MM.1S (cell line): ENCODE data around the gene SLC16A10.

ENCODE experiments used
- DNase-seq: peaks from one replicate; pipeline ENCODE4 v3.0.0-alpha.2; 2015
- H2AFZ ChIP-seq: fragments of 300-600 bp; sonication (generic); 2 replicates; pipeline ENCODE4 v1.6.0; 2016; ENCODE audit warnings: antibody characterized with exemption, low read length
- H3F3A ChIP-seq: fragments of 300-600 bp; sonication (generic); 2 replicates; pipeline ENCODE4 v1.6.1; 2016; ENCODE audit warnings: mild to moderate bottlenecking, antibody characterized with exemption, low read length, moderate library complexity, mixed read lengths; ENCODE audit not compliant: insufficient read depth
- H3K27ac ChIP-seq: fragments of 300-600 bp; sonication (generic); 2 replicates; pipeline ENCODE4 v1.5.1; 2016; ENCODE audit warnings: mild to moderate bottlenecking, low read length
- H3K27me3 ChIP-seq: fragments of 300-600 bp; sonication (generic); replicated peaks from 2 replicates; pipeline ENCODE4 v1.6.0; 2016; ENCODE audit warnings: low read length; ENCODE audit not compliant: insufficient read depth
- H3K36me3 ChIP-seq: fragments of 300-600 bp; sonication (generic); replicated peaks from 2 replicates; pipeline ENCODE4 v1.6.1; 2016; ENCODE audit warnings: mild to moderate bottlenecking, low read length, mixed read lengths; ENCODE audit not compliant: insufficient read depth
- H3K4me1 ChIP-seq: fragments of 300-600 bp; sonication (generic); 2 replicates; pipeline ENCODE4 v1.6.1; 2016; ENCODE audit warnings: low read length, mixed read lengths
- H3K4me2 ChIP-seq: fragments of 300-600 bp; sonication (generic); 2 replicates; pipeline ENCODE4 v1.6.0; 2016; ENCODE audit warnings: low read depth, low read length
- H3K4me3 ChIP-seq: fragments of 300-600 bp; sonication (generic); 2 replicates; pipeline ENCODE4 v1.5.1; 2016; ENCODE audit warnings: low read length, mixed read lengths
- H3K79me2 ChIP-seq: fragments of 300-600 bp; sonication (generic); 2 replicates; pipeline ENCODE4 v1.6.1; 2016; ENCODE audit warnings: mixed run types, low read length, mixed read lengths
- H3K9ac ChIP-seq: fragments of 300-600 bp; sonication (generic); 2 replicates; pipeline ENCODE4 v1.6.1; 2016; ENCODE audit warnings: low read length, mixed read lengths
- H3K9me2 ChIP-seq: fragments of 300-600 bp; sonication (generic); replicated peaks from 2 replicates; pipeline ENCODE4 v1.6.1; 2016; ENCODE audit warnings: mild to moderate bottlenecking, low read length, mixed read lengths; ENCODE audit not compliant: insufficient read depth
- H3K9me3 ChIP-seq: fragments of 300-600 bp; sonication (generic); replicated peaks from 2 replicates; pipeline ENCODE4 v1.6.1; 2016; ENCODE audit warnings: mild to moderate bottlenecking, low read length, mixed read lengths; ENCODE audit not compliant: insufficient read depth
- H4K20me1 ChIP-seq: fragments of 300-600 bp; sonication (generic); 2 replicates; pipeline ENCODE4 v1.6.1; 2016; ENCODE audit warnings: mild to moderate bottlenecking, low read length, moderate library complexity, mixed read lengths; ENCODE audit not compliant: insufficient read depth
- CTCF ChIP-seq: fragments of 300-600 bp; sonication (generic); IDR thresholded peaks from 2 replicates; pipeline ENCODE4 v1.5.1; 2016; ENCODE audit warnings: antibody characterized with exemption, low read length, mixed read lengths
- EZH2 ChIP-seq: fragments of 300-600 bp; sonication (generic); optimal IDR thresholded peaks from 2 replicates; pipeline ENCODE3; 2017; ENCODE audit warnings: low read depth, mild to moderate bottlenecking, antibody characterized with exemption, low read length, mixed read lengths
- EZH2phosphoT487 ChIP-seq: fragments of 300-600 bp; sonication (generic); IDR thresholded peaks from 2 replicates; pipeline ENCODE4 v1.6.1; 2018; ENCODE audit warnings: antibody characterized with exemption, low read length

Gene SLC16A10

DNA sequence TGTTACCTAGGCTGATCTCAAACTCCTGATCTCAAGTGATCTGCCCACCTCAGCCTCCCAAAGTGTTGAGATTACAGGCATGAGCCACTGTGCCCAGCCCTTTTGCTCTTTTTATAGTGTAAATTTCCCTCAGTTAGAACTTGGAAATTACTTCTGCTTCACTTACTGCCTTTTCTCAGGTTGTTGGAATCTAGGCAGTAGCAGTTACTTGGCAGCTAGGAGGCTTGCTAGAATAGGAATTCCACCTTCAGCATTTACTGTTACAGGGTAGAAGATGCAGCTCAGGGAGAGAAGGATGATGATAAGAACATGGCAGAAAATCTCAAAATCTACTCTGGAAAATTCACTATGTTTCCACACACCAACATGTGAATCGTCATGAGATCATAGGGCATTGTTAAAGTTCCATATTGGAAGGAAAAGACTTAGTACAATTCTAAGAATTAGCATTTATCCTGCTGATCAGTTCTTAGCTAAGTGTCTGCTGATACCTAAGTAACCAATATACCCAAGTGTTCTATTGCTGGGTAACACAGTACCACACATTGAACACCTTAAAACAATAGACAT, 182.2 kb downstream of the SLC16A10 start:
- no peaks in the 10 kb centered on the region for H3K4me1 ChIP-seq
- H3K9me2 ChIP-seq, result no peaks in the 10 kb centered on the region
- no peak overlapping the region for H3K27ac ChIP-seq
- H3K4me3 ChIP-seq, result no peak overlapping the region
- 0 out of 2 replicates have a peak, but pooled peaks cover 3% of the 10 kb centered on the region for H3K79me2 ChIP-seq
- no peak for DNase-seq
- H3K9ac ChIP-seq, result no peak overlapping the region
- H2AFZ ChIP-seq, result no peak overlapping the region
- TF ChIP-seq EZH2 (no peak), EZH2phosphoT487 (no peak), CTCF (no peak)
- H4K20me1 ChIP-seq, result no peaks in the 10 kb centered on the region
- no peaks in the 10 kb centered on the region; the same call in 1 of the 2 replicates for H3K36me3 ChIP-seq
- no peaks in the 10 kb centered on the region for H3F3A ChIP-seq
- H3K27me3 ChIP-seq, result no peaks in the 10 kb centered on the region
- no peaks in the 10 kb centered on the region for H3K9me3 ChIP-seq
- no peak overlapping the region for H3K4me2 ChIP-seq

- Histone ChIP-seq H3K9me2 (no peaks in the 10 kb centered on the region), H3K4me2 (no peak overlapping the region), H3K36me3 (no peaks in the 10 kb centered on the region; the same call in 1 of the 2 replicates), H3F3A (no peaks in the 10 kb centered on the region), H3K9ac (no peak overlapping the region), H3K27me3 (no peaks in the 10 kb centered on the region), H3K79me2 (0 out of 2 replicates have a peak, but pooled peaks cover 3% of the 10 kb centered on the region), H2AFZ (no peak overlapping the region), H3K4me3 (no peak overlapping the region), H4K20me1 (no peaks in the 10 kb centered on the region), H3K27ac (no peak overlapping the region), H3K4me1 (no peaks in the 10 kb centered on the region), H3K9me3 (no peaks in the 10 kb centered on the region)
- no peak for DNase-seq
- no peak for TF ChIP-seq EZH2
- no peak for TF ChIP-seq EZH2phosphoT487
- no peak for TF ChIP-seq CTCF
Measured at GRCh38 chr6:111270121-111270520, 182.8 kb downstream of the SLC16A10 start.

- DNase-seq, result no peak
- no peaks in the 10 kb centered on the region for H3K36me3 ChIP-seq
Measured at GRCh38 chr6:111274593-111275217, 187.4 kb downstream of the SLC16A10 start.

More at GRCh38 chr6:111274593-111275217, 187.4 kb downstream of the SLC16A10 start:
- H3K4me2 ChIP-seq, result no peak overlapping the region
- H3K4me3 ChIP-seq, result no peak overlapping the region
- H3K27ac ChIP-seq, result no peak overlapping the region
- no peaks in the 10 kb centered on the region for H4K20me1 ChIP-seq
- H3K79me2 ChIP-seq, result 0 out of 2 replicates have a peak, but pooled peaks cover 2% of the 10 kb centered on the region
- TF ChIP-seq EZH2phosphoT487, result no peak
- TF ChIP-seq EZH2, result no peak
- TF ChIP-seq CTCF, result no peak
- H3K4me1 ChIP-seq, result no peaks in the 10 kb centered on the region
- H3F3A ChIP-seq, result no peaks in the 10 kb centered on the region
- H3K9me3 ChIP-seq, result no peaks in the 10 kb centered on the region
- no peak overlapping the region for H3K9ac ChIP-seq
- no peak overlapping the region for H2AFZ ChIP-seq
- H3K27me3 ChIP-seq, result no peaks in the 10 kb centered on the region
- H3K9me2 ChIP-seq, result no peaks in the 10 kb centered on the region
